Stimulated activated CD4-positive, alpha-beta T cell treated with anti-CD3 and anti-CD28 coated beads, TNF-alpha, amount 100 ng/mL, for 1 hour (primary cell): ENCODE data around the gene TAS2R60.
"Not testable (repeated sequence)": the region's sequence is repeated elsewhere in the genome, so short reads cannot be mapped to it uniquely, and the experiment has no call there.

Source experiments
- DNase-seq, 3 donors: peaks; one replicate each; pipeline ENCODE4 v3.0.0-alpha.2; 2020; ENCODE audit warnings: low read depth in 3 of 3, low spot score in 1 of 3

TAS2R60 gene, protein sequence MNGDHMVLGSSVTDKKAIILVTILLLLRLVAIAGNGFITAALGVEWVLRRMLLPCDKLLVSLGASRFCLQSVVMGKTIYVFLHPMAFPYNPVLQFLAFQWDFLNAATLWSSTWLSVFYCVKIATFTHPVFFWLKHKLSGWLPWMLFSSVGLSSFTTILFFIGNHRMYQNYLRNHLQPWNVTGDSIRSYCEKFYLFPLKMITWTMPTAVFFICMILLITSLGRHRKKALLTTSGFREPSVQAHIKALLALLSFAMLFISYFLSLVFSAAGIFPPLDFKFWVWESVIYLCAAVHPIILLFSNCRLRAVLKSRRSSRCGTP

DNA sequence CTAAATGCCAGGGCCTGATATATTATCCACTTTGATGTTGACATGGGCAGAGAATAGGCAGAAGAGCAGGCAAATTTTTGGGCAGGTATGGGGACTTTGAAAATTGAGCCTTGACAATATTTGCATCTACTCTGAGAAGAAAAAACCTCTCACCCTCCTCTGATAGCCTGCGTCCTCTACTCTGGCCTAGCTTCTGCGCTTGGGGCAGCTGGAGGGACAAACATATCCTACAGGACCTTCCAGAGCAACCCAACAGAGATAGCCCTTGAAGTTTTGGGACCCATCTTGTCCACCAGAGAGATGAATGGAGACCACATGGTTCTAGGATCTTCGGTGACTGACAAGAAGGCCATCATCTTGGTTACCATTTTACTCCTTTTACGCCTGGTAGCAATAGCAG, at the start of gene TAS2R60:
TAS2R60 (plus strand) TSS at position 301 of the 400 bp plus-strand sequence; CDS start at position 301, 0 bp downstream.
- no peak for DNase-seq

DNA sequence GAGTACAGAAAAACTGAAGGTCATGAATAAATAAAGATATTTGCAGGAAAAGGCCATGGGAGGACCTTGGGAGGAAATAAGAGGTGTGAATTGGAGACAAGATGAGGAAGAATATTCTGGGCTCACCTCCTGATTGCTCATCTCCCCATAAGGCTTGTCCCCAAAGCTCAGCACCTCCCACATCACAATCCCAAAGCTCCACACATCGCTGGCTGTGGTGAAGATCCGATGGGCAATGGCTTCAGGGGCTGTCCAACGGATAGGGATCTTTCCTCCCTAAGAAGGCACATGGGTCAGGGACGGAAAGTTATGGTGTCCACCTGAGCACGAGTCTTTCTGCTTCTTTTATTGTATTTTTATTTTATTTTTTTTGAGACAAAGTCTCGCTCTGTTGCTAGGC, 49.2 kb upstream of the TAS2R60 start:
- DNase-seq: no peak

DNA sequence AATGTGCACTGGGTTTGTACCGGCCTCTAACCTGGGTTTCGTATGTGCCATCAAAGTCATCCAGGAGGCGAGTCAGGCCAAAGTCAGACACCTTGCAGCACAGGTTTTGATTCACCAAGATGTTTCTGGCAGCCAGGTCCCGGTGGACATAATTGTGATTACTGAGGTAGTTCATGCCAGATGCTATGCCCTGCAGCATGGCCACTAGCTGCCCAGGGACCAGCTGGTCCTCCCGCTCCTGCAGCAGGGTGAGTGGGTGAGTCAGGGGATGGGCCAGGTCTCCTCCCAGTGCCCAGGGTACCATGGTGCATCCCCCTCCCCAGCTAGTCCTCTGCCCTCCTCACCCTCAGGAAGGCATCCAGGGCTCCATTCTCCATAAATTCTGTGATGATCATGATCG, 48.5 kb upstream of the TAS2R60 start:
- DNase-seq: no peak

DNA sequence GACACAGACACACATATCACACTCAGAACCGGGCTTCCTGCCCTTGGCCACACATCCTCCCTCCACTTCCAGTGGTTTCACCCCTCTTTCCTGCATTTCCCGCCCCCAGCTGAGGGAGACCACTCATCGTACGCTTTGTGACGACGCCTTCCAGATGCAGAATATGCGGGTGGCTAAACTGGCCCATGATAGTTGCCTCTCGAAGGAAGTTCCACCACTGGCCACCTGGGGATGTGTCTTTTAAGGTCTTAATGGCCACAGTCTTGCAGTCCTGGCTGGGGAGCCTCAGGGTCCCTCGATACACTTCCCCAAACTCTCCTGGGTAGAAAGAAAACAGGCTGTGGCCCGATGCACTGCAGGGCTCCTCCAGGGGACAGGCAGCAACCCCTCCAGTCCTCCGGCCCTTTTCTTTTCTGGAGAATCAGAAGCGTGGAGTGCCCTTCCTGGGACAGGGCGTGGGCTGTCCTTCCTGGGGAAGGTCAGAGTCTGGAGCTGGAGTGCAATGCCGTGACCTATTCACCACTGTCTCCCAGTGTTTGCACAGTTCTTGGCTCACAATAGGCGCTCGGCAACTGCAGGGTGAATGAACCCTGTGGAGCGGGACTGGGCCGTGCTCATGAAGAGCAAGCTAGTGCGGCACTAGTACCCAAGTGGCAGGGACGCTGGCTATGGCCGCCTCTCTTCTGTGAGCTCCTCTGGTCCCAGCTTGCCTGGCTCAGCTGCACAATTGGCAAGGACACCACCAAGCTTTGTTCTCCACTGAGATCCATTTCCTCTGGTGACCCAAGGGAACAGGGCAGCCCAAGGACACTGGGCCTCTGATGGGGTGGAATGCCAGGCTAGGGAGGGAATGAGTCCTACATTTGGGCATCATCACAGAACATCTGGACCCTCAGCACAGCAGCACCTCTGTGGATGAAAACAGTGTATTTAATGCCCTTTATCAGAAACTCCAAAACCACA, 47.8 kb upstream of the TAS2R60 start:
- no peak for DNase-seq

DNA sequence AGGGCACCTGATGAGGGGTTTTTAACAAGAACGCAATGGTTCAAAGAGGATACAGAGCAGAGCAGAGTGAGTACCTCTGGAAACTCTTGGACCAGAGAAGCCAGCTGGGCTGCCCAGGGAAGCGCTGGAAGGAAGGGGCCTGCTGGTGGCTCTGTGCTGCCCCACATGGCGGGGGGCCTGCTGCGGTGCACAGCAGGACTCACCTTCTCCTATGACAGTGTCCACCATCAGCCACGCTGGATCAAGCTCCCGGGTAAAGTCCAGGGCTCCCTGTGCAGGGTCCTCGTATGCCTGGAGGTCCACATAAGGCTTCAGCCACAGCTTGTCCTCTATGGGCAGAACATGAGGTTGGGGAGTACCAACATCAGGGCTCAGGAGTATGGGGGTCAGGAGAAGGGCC, 47.1 kb upstream of the TAS2R60 start:
- DNase-seq: no peak

DNA sequence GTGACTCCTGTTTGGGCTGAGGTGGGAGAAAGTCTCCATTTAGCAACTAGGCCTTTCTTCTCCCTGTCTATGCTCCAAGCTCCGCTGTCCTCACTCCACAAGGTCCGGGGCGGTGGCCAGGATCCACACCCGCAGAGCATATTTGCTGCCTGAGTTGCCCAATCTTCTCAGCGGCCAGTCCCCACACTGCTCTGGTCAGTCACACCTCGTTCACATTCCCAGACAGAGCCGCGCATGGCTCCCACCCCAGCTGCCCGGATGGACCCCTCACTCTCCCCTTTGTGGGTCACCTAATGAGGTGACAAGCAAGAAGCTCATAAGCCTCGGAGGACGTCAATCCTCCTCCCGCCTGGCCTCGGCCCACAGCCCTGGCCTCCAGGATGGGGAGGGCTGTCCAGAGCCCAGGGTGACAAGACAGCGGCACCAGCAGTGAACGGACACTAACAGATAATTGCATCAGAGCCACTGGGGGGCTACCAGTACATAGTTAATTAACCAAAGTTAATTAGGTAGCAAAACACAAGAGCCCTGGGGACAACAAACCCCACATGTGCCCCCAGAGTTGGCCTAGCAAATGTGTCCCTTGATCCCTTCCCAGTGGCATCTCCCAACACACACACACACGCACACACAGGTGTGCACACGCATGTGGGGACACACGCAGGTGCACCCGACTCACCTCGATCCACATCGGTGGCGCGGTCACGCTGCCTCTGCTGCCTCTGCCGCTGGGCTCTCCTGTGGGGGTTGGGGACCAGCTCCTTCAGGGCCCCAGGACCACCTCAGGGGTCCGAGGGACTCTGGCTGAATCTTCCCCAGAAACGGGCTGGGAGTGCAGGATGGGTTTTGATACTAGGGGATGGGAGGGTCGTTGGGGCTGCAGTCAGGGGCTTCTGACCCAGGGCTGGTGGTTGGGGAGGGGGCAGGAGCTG, 46.4 kb upstream of the TAS2R60 start:
- DNase-seq: no peak

DNA sequence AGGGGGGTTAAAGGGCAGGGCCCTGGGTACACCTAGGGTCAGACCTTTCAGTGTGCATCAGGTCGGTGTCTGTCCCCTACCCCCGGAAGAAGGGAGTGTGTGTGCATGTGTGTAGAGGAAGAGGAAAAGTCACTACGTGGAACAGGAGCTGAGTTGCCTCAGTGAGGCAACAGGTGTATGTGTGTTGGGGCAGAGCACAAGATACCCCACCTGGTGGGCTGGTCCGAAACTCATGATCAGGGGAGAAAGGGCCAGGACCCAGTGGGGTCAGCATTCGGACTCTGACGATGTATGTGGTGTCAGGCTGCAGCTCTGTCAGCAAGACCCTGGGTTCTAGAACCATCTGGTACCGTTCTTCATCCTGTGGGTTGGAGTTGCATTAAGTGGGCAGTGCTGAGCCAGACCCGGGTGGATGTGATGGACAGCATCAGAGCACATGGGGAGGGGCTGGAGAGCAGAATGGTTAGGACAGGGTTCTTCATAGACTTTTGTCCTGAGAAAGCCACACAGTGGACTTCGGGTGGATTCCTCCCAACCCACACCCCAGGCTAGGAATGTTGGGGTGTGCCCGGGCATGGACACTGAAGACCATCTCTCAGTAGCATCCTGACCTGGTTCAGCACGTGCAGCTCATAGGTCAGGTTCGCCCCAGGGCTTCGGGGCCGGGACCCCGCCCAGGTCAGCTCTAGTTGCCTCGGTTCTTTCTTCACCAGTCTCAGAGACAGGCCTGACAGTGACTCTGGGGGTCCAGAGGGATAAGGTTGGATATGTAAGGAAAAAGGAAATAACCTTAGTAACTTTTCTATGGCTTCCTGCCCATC, 45.3 kb upstream of the TAS2R60 start:
- DNase-seq: no peak

DNA sequence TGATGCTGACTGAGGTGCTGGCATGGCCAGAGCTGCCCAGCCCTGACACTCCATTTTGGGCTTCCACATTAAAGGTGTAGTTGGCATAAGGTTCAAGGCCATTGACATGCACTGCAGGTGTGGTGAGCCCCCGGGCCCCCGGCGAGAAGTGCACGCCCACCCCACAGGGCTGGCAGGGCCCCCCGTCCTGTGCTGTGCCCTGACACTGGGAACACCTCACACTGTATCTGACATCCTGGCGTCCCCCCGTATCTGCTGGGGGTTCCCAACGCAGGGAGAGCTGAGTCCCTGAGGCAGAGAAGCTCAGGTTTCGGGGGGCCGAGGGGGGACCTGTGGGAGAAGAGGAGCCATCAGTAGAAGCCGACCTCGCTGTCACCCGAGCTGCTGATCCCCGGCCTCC, 44.6 kb upstream of the TAS2R60 start:
- DNase-seq: no peak

DNA sequence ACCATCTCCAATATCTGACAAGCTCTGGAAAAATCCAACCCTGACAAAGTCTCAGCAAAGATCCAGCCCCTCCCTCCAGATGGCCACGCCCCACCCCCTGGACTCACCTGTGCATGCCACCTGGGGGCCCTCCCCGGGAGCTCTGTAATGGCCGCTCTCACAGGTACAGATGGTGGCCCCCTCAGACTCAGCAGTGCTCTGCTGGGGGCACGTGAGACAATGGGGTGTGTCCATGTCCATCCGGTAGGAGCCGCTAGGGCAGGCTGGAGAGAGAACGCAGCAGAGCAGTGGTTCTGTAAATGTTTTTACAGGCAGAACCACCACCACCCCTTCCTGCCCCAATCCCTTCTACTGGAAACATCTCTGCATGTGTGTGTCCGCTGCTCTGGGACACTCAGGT, 44.1 kb upstream of the TAS2R60 start:
- no peak for DNase-seq

DNA sequence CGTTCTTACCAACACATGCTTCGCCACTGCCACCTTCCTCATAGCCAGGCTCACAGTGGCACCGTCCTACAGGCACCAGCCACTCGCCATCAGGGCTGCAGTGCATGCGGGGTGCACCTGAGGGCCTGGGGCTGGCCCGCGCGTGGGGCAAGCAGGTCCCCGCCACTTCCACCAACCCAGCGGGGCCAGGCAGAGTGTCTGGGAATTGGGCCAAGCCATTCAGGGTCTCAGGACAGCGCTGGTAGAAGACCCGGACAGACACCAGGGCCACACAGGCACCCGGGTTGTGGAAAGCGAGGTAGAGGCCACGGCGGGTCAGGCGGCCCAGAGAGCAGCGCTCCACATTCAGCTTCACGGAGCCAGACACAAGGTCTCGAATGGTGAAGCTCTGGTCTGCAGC, 43.6 kb upstream of the TAS2R60 start:
- DNase-seq: no peak

DNA sequence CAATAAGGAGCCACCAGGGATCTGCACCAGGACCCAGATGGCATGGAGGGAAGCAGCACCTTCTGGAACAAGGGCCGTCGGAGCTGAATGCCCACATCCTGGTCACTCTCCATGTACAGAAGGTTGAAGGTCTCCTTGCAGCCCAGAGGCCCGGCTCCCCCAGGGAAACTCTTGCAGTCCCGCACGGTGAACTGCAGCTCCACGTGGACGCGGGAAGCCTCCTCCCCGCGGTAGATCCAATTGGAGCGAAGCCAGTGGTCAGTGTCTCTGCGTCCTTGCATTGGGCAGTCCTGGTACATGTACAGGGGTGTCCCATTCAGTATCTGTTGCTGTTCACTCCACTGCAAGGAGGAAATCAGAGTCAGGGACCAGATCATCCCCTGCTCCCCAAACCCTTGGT, 42.0 kb upstream of the TAS2R60 start:
- no peak for DNase-seq

DNA sequence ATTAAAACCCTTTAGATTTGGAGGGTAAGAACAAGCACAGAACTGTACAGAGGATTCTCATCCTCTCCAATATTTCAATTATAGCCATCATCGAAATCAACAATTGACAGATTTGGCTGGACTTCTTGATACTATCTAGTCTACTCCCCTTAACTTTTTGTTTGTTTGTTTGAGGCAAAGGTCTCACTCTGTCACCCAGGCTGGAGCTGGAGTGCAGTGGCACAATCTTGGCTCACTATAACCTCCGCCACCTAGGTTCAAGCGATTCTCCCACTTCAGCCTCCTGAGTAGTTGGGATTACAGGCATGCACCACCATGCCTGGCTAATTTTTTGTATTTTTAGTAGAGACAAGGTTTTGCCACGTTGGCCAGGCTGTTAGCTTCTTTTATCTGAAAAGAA, 41.0 kb upstream of the TAS2R60 start:
- DNase-seq: not testable (repeated sequence)

DNA sequence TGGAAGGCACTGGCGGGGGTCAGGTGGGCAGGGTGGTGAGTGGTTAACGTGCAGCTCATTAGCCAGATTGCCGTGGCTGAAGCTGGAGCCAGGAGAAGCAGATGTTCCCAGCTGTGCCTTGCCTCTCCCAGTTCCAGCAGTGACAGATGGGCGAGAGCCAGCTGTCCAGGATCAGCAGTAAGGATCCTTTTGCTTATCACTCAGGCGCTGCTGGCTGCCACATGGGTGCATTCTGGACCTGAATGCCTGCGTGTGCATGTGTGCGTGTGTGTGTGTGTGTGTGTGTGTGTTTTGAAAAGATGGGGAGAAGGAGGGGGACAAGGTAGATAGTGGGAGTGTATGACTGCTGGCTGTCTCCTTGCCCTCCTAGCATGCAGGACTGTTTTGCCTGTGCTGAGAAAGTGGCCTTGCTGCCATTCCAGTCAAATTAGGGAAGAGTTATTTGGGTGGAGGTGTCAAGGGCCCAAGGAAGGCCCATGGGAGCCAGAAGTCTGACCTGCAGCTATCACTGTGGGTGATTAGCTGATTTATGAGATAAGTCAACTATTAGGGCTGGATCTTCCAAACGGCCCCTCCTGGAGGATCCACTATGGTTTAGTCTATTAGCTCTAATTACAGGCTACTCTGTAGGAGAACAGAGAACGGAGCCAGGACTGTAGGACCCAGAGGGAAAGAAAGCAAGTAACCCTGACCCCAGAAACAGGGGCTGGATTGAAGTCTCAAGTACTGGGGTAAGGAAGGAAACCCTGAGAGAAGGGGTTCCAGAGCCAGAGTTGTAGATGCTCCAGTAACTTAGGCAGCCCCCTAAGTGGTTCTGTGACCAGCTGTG, 37.9 kb upstream of the TAS2R60 start:
- no peak for DNase-seq

DNA sequence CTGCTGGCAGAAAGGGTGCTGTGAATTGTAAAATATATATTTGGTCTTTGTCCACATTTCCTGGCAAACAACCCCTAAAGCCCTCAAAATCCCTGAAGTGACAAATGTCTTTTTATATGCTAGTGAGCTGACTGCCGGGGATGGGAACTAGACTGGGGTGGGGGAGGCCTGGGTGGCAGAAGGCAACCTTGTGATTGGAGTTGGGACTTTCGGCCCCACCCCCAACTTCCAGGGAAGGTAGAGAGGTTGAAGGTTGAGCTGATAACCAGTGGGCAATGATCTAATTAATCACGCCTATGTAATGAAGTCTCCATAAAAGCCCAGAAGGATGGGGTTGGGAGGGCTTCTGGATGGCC, 37.3 kb upstream of the TAS2R60 start:
- DNase-seq: no peak

DNA sequence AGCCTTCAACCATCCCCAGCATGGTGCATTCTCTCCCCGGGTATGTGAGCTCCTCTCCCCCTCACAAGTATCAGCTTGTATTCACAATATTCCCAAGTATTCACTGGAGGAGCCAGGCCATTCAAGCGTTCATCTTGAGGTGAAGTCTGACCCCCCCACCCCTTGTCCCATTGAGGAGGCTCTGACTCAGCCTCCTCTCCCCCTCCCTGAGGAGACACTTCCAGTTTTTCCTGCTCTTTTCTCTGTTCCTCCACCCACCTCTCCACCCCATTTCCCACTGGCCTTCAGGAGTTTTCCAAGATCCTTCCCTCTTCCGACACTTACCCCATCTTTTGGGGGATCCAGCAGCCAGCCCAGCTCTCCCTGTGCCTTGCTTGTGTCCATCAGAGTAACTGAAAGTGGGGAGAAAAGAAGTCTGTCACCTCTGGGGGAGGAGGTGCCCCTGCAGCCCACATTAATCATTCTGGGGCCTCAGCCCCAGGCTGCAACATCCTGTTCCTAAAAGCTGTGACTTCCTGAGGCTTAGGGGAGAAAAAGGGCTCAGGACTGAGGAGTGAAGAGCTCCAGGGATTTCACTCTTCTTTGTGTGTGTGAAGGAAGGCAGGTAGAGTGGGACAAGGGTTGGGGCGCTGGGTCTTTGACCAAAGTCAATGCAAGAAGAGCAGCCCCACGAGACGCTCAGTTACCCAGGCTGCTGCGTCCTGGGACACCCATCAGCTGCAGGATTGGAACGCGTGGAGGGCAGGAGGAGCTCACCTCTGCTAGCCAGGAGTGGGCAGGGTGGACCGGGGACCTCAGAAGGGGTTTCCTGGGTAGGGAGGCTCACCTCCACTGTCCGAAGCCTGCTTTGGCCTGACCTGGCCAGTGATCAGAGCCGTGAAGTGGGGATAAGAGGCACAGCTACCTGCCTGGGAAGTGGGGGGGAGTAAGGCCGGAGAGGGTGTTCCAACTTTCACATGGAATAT, 35.7 kb upstream of the TAS2R60 start:
- DNase-seq: no peak

DNA sequence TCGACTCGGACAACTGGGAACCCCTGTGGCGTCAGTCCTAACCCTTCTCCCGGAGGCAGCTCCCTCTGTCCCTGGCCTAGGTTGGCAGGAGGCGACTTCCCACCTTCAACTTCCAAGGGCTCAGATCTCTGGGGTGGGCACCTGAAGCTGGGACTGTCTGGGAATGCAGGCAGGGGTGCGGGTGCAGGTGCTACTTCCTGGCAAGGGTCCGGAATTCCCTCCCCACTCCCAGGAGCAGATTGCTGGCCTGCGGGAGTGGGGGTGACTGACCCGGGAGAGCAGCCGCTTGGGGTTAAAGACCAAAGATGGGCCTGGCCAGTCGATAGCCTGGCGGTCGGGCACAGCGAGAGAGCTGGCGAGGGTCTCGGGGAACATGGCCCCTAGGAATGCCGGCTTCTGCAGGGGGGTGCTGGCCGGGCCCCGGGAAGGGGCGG, 35.0 kb upstream of the TAS2R60 start:
- DNase-seq: no peak

DNA sequence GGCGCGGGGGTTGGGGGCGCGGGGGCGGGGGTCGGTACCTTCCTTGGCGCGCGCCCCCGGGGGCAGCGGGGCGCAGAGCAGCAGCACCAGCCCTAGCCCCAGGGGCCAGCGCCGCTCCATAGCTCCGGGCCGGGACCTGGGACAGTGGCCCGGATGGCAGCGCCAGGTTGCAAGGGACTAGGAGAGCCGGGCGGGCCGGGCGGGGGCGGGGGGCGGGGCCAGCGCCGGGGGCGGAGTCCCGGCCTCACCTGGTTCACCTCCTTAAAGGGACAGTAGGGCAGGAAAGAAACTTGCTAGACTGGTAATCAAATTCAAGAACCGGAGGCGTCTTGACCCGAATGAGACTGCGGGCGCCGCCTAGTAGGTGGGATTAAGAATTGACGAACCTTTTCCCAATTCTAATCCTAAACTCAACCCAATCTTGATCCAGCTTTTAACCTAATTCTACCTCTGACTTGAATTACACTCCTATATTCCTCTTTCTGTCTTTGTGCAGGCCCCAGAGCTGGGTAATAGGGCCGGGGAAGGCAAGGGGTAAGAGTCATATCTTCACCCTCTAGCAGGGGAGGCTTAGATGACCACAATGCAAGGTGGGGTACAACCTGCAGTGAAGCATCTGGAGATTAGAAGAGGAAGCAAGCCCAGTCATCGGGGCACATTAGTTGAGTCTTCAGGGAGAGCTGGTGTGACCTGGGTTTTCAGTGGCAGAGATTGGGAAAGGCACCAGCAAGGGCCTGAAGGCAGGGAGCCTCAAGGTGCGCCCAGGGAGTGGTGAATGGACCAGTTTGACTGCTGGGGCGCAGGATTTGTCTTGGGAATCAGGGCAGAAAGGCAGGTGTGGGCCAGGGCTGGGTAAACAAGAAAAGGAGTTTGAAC, 34.3 kb upstream of the TAS2R60 start, which contains the start of gene EPHA1:
EPHA1 (minus strand) TSS at position 171 of the 876 bp plus-strand sequence; CDS start at position 120, 51 bp downstream.
- peak in 2 of 3 donors; percentile 26 to 29 for DNase-seq
